NCI-H128 (cell line): ENCODE results near the gene ZNF417.
A peak's percentile ranks its signal among the peaks of the same experiment; 100 is the strongest.
"Not testable (repeated sequence)": the region's sequence is repeated elsewhere in the genome, so short reads cannot be mapped to it uniquely, and the experiment has no call there.

Experiments
- DNase-seq: peaks from one replicate; lab custom pipeline; 2025; ENCODE audit not compliant: unreplicated experiment; lab: John Stamatoyannopoulos, UW

The ZNF417 gene

DNA sequence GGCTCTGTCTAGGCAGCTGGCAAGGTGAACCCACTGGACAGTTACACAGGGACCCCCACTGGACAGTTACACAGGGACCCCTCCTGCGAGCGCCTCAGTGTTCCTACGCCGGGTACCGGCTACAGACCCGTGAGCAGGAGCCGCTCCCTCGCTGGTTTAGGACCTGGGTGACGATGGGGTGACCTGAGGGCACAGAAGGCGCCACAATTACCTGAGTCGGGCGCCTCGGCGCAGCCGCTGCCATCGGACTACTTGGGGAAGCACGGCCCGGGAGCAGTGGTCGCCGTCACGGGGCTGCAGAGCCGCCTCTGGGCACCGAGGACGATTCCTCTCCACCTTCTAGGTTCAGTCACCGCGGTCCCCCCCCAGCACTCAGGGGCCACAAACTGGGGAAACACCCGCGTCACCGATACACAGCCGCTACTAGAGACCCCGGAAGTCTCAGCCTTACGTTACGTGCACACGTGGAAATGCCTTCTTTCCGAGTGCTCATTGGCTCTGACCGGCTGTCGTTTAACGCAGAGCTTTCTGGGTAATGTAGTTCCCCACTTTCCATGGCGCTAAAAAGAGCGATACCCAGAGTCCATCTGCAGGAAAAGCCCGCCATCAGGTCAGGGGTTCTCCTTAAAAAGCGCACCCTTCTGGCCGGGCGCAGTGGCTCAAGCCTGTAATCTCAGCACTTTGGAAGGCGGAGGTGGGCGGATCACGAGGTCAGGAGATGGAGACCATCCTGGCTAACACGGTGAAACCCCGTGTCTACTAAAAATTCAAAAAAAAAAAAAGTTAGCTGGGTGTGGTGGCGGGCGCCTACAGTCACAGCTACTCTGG lies at the start of gene ZNF417:
TSS of gene ZNF417 (minus strand) at position 425 of the 828 bp plus-strand sequence. CDS start at position 244, 181 bp downstream.
- DNase-seq = peak; percentile 79

GRCh38 chr19:57964761-57965160 lies 48.4 kb upstream of the ZNF417 start:
- no peak for DNase-seq

GRCh38 chr19:57961785-57962184 lies 45.4 kb upstream of the ZNF417 start:
- DNase-seq = no peak

DNA sequence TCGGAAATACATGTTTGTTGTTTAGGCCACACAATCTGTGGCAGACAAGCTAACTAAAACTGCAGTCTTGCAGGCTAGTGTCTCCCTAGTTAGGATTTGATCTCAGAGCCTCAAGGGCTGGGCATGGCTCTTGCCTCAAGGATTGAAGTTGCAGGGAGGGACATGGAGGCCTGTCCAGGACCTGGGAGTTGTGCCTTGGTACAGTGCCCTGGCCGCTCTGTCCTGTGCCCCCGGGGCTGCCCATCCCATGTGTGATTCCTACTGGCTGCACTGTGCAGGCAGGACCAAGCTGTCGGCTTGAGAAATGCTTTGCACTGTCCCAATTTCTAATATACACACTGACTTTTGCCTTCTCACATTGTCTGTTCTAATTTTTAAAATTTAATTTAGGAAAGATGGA lies 38.6 kb upstream of the ZNF417 start:
- DNase-seq = no peak

GRCh38 chr19:57949702-57950101 lies 33.3 kb upstream of the ZNF417 start:
- no peak for DNase-seq

- no peak for DNase-seq
Measured at GRCh38 chr19:57949296-57949695, 32.9 kb upstream of the ZNF417 start.

GRCh38 chr19:57947419-57948134 lies 31.2 kb upstream of the ZNF417 start, which contains the start of gene ZNF256:
ZNF256 (minus strand) TSS chr19:57947706; CDS start chr19:57947474, 232 bp downstream.
- peak; percentile 94 for DNase-seq

DNA sequence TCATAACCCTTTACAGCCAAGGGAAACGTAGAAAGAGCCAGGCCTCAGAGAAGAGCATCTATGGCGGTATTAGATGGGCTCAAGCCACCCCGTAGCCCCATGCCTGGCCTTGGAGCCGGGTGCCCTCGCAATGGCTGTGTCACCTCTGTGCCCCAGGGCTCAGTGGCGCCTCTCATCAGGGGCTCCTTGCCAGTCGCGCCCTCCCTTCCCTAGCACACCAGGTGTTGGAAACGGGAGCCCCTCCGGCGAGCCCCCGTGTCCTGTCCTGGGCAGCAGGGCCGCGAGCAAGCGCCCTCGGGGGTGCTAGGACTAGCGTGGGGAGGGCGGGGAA lies 30.7 kb upstream of the ZNF417 start:
- DNase-seq = no peak

DNA sequence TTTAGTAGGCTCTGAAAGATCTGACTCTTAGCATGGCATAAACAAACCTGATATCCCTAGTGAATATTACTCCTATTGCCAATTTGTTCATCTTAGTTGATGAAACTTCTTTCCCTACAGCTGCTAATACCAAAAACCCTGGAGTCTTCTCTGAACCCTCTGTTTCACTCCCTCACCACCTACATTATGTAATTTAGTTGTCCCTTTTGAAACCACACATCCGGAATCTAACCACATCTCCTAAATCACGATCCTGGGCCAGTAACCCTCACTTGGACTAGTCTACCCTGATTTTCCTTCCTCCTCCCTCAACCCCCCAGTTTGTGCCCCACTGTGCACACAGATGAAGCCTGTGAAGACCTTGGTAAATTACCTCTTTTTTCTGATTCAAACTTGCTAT lies 29.9 kb upstream of the ZNF417 start:
- DNase-seq = no peak

GRCh38 chr19:57941593-57941992 lies 25.2 kb upstream of the ZNF417 start:
- DNase-seq = no peak

GRCh38 chr19:57935731-57936130 lies 19.3 kb upstream of the ZNF417 start:
- DNase-seq = no peak

DNA sequence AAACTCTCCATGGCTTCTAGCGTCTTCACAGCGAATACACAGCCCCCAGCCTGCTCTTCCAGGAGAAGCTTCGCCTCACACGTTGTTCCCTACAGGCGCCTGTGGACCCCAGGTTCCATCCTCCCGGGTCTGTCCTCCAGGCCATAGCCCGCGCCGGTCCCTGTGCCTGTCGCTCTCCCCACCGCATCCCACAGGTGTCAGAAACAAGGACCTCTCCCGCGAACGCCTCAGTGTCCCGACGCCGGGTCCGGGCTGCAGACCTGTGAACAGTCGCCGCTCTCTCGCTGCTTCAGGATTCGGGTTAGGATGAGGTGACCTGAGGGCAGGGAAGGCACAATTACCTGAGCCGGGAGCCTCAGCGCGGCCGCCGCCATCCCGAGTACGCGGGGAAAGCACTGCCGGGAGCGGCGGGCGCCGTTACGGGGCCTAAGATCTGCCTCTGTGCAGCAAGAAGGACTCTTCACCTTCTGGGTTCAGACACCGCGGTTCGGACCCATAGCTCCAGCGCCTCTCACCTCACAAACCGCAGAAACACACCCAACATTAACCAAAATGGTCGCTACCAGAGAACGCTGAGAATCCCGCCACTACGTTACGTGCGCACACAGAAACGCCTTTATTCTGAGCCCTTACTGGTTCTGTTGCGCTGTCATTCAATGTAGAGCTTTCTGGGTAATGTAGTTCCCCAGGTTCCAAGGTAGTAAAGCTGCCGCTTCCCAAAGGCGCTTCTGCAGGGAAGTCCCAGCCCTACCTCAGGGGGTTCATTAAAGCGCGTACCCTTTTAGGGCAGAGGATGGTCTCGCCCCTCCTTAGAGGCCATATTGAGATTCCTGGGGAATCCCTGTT lies 18.7 kb upstream of the ZNF417 start, which contains the start of gene ZNF418:
TSS of gene ZNF418 (minus strand) at position 583 of the 846 bp plus-strand sequence. CDS start 1,580 bp downstream, outside the sequence.
- no peak for DNase-seq

DNA sequence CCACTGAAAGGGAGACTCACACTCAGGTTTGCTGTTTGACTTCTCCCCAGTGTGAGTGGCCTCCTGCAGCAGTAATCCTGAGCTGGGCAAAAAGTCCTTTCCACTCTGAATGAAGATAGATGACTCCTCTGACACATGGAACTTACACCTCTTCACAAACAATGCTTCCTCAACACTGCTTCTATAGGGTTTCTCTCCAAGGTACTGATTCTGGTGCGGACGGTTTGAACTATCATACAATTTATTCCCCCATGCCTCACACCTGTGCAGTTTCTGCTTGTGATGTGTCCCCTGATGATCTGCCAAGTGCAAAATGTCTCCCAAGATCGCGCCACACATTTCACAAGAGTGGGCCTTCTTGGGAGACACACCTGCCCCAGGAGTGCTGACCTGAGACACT lies 11.2 kb upstream of the ZNF417 start:
- DNase-seq = no peak

GRCh38 chr19:57914531-57914930 lies 1.9 kb downstream of the ZNF417 start:
- DNase-seq = no peak

DNA sequence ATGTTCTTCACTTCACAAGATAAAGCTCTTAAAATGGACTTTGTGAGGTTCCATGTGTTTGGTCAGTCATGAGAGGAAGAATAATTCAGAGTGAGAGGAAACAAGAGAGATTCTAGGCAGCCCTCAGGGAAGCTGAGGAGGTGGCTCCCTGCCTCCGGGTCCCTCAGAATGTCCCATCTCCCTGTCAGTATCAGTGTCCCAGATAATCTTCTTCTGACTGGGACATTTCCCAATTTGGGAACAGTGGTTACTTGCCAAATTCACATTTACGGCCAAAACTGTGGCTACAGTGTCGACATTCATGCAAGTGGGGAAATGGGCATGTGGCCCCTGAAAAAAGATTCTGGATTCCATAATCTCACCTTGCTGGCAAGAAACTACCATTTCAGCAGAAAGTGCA lies 9.0 kb downstream of the ZNF417 start:
- no peak for DNase-seq

GRCh38 chr19:57905258-57905657 lies 11.1 kb downstream of the ZNF417 start:
- no peak for DNase-seq

- no peak for DNase-seq
Measured at GRCh38 chr19:57903618-57904184, 12.7 kb downstream of the ZNF417 start.

DNA sequence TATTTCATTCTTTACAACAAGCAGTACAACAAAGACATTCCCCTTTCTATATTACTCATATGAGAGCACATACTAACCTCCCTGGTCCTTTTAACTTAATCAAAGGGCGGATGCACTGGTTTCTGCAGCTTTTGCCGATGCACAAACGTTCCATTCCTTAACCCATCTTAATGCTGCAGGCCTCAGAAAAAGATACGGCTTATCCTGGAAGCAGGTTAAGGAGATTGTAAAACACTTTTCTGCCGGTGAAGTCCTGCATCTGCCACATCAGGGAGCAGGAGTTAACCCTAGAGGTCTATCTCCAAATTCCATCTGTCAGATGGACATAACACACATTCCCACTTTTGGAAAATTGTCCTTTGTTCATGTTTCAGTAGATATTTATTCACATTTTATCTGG lies 16.1 kb downstream of the ZNF417 start:
- DNase-seq = no peak

GRCh38 chr19:57890706-57891105 lies 25.7 kb downstream of the ZNF417 start:
- not testable (repeated sequence) for DNase-seq

GRCh38 chr19:57888560-57889231 lies 27.7 kb downstream of the ZNF417 start, which contains the start of gene ZNF814:
ZNF814 (minus strand) TSS chr19:57889037; CDS start chr19:57888802, 235 bp downstream.
- peak; percentile 51 for DNase-seq
